CD4-positive, alpha-beta T cell treated with Interleukin-2 at 100 ng/mL for 4 hours (primary cell): Measurements from ENCODE around the gene CHN1.

Experiments used
- DNase-seq: peaks from one replicate; pipeline ENCODE4 v3.0.0-alpha.2; 2020; ENCODE audit warnings: low spot score

Gene CHN1, protein sequence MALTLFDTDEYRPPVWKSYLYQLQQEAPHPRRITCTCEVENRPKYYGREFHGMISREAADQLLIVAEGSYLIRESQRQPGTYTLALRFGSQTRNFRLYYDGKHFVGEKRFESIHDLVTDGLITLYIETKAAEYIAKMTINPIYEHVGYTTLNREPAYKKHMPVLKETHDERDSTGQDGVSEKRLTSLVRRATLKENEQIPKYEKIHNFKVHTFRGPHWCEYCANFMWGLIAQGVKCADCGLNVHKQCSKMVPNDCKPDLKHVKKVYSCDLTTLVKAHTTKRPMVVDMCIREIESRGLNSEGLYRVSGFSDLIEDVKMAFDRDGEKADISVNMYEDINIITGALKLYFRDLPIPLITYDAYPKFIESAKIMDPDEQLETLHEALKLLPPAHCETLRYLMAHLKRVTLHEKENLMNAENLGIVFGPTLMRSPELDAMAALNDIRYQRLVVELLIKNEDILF

DNA sequence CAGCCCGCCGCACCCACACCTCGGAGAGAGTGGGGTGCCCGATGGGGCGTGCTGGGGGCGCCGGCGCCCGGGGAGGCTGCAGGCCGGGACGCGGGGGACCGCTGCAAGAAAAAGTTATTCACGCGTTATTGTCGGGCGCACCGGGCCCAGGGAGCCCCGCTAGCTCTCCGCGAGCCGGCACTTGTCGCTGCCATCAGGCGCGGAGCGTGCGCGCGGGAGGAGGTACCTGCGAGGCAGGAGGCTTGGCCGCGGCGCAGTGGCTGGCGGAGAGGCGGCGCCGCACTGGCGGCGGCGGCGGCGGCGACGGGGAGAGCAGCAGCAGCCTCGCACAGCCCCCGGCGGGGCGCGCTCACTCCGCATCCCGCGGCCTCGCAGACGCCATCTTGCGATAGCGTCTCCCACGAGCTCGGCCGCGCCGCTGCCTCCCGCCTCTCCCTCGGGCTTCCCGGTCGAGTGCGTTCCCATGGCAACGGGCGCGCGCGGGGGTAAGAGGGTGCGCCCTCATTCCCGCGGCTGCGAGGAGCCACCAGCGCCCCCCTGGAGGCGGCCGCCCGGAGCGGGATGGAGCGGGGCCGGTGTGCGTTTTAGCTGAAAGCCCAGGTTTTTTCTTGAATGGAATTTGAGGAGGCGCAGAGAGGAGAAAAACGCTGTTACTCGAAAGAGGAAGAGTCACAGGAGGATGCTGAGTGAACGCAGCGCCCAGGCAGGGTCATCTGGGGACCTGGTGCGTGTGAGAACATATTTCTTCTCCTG lies at the start of gene CHN1:
Gene CHN1 (minus strand): TSS at position 402 of the 753 bp plus-strand sequence. CDS start 469 bp downstream, outside the sequence.
- peak; percentile 55 for DNase-seq

DNA sequence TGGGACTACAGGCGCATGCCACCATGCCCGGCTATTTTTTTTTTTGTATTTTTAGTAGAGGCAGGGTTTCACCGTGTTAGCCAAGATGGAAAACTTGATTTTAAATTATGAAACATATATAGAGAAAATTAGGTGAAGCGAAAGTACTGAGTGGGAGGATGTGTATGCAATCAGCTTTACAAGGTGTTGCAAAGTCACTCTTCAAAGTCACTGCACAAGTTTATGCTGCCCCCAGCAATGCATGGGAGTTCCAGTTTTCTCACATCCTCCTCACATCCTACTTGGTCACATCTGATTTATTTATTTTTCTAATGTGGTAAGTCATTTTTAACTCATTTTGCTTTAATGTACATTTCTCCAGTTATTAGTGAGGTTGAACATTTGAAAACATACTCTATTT lies 49.2 kb upstream of the CHN1 start:
- DNase-seq, result no peak

DNA sequence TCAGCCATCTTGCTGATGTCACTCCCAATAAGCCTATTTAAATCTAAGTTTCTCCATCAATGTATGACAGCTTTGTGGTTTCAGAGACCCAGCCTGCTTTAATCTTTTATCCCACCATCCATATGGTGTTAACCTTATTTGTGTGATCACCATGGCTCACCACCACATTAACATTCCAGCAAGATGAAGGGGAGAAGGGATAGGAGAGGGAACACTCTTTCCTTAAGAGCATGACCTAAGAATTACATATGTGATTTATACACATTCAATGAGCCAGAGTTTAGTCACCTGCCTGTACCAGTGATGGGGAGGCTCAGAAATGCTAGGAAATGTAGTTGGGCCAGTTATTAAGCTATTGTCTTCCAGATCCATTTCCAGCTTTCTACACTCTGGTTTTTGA lies 44.5 kb upstream of the CHN1 start:
- DNase-seq, result no peak

DNA sequence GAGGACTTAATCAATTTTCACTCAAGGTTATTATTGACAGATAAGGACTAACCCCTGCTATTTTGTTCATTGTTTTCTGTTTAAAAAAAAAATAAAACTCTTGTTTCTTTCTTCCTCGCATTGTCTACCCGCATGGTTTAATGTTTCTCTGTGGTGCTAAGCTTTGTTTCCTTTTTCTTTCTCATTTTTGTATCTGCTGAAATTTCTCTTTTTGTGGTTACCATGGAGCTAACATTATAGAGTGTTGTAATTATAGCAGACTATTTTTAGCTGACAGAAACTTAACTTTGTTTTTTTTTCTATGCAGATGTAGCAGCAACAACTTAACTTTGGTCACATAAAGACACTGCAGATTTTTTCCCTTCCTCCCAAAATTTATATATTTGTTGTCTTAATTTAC lies 43.1 kb upstream of the CHN1 start:
- no peak for DNase-seq

DNA sequence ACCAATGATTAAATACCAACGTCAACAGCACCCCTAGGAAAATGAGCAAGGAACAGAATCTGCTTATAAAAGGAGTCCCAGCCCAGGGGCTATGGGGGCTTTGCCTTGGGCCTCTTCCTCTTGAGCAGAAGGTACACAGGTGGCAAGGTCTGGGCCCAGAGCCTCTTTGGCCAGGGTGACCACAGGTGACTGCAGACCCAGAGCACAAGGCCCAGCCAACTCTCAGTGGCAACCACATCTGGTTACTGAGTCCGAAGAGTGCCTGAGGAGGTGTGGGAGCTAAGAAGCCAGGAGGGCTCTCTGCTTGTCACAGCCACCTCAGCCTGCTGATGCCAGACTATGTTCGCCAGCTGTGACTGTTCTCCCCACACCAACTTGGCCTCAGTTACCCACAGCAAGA lies 34.3 kb upstream of the CHN1 start:
- no peak for DNase-seq

DNA sequence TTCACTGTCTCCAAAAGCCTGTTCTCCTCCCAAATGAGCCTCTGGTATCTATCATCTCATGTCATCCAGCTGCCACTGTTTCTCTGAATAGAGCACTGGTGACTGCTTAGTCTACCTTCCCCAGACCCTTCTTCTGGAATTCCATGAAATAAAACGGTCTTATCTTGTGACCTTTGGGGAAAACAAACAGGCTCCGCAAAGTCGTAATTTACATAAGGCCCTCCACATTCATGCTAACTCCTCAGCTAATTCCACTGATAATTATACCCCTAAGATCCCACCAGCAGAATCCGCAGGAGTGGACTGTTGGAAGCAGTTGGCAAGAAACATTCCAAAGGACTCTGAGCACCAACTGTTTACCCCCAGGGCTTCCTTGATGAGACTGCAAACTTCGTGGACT lies 33.9 kb upstream of the CHN1 start:
- DNase-seq, result no peak

DNA sequence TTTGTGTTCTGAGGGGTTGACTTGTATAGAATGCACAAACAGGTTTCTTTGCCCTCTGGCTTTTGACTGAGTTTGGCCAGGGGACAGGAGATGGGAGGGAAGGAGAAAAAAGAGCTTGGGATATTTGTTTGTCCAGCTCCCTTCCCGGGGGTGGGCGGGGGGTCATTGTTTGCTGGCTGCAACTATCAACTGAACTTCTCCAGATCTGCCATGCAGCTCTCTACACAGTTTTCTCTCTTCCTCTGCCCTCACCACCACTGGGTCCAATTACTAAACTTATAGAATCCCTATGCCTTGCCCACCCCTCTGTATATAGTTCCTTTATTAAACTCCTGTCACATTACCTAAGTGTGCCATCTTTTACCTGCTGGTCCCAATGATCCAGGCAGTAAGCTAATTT lies 32.8 kb upstream of the CHN1 start:
- DNase-seq, result no peak

DNA sequence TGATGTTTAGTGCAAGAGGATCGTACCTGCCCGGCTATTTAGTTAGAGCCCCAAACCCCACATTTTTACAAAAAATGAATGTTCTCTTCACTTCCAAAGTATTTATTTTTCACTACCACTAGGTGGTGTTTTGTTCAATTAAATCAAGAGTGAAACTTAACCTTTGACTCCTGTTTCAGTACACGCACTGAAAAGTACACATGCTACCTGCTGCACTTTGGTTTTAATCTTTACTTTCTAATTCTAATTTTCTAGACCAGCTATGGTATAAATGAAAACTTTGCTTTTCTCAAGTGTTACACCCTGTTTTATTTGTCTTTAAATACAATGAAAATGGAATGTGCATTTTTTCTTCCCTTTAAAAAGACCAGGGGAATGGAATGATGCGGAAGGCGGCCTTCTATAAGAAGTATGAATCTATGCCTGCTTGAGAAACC lies 31.4 kb upstream of the CHN1 start:
- peak; percentile 40 for DNase-seq

DNA sequence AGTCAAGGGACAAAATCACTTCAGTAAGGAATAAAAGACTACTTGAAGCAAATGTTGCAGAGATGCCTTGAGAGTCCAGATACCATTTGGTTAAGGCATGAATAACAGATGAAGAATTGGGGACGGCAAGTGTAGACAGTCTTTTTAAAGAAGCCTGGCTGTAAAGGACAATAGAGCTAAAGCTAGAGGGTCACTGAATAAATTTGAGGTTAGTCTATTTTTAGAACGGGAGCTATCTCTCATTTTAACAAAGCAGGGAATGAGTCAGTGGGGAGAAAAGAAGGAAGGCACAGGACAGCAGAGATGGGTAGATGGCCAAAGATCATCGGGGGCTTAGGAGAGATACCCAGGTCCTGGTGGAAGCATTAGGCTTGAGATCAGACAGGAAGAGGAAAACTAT lies 30.6 kb upstream of the CHN1 start:
- DNase-seq, result no peak

DNA sequence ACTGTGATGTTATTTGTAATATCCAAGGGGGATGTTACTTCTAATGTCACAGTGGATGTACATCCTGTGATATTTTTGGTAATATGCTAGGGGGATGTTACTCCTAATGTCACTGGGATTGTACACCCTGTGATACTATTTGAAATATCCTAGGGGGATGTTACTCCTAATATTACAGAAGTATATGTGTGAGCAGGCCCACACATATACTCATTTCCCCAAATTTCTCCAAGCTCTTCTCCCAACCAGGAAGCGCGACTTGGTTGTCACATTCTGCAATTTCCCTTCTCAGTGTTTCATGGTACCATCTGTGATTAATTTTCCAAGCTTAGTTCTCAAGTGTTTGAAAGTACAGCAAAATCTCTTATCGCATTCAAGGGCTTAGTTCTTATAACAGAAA lies 29.5 kb upstream of the CHN1 start:
- DNase-seq, result no peak

DNA sequence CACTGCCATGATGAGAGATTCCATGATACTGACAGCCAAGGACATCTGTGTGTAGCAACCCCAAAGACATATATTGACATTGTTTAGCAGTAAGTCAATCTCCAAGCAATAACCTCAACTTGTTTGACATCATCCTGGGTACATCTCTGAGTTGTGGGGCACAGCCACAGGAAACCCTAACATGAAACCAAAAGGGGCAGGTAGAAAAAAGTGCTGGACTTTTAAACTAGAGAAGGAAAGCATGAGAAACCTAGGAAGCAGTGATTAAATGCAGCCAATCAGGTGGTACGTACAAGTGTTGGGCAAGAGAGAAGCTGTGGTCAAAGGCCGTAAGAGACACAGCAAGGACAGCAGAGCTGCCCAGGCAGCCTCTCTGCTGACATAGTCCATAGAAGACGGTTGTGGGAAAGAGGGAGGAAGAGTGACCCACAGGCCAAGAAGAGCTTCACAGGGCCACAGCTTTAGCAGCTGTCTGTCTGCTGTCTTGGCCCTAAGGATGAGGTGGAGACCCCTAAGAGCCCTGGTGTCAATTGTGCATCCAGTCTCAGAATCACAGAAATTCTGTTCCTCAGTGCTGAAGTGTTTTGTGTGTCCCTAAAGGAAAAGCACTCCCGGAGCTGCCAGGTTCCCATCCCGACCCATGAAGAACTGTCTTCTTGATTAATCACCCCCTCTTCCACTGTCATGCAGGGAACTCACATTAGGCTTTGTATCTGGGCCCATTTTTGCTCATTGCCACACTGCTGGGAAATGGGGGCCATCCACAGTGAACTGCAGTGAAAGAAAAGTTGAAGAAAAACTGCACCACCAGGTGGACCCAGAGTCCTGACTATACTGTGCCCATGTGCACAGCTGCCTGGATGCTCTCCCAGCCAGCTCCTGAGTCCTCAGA lies 25.4 kb upstream of the CHN1 start:
- no peak for DNase-seq

DNA sequence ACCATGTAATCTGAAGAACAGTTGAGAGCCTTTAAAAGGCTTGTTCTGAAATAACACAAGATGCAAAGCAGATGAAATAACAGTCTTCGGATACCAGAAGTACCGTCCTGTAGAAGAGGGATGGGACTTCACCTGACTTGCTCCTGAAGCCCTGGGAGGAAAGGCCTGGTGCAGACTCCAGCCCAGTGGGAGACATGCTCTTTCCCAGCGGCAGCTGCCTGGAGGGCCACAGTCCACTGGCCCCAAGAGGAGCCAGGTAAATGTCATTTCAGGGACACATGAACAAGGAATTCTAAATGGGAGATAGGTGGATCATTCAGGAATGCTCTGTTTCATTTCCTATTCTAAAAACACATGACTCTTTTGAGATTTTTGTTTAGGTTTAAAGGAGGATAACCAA lies 22.6 kb upstream of the CHN1 start:
- DNase-seq, result no peak

DNA sequence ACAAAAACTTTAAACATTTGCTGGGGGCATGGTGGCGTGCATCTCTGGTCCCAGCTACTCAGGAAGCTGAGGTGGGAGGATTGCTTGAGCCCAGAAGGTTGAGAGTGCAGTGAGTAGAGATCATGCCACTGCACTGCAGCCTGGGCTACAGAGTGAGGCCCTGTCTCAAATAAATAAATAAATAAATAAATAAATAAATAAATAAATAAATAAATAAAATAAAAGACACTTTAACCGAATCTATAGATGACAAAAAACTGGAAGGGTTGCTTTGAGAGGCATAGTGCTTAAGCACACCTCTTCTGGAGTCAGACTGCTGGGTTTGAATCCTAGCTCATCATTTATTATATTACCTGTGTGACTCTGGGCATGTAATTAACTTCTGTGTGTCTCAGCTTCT lies 21.2 kb upstream of the CHN1 start:
- no peak for DNase-seq

DNA sequence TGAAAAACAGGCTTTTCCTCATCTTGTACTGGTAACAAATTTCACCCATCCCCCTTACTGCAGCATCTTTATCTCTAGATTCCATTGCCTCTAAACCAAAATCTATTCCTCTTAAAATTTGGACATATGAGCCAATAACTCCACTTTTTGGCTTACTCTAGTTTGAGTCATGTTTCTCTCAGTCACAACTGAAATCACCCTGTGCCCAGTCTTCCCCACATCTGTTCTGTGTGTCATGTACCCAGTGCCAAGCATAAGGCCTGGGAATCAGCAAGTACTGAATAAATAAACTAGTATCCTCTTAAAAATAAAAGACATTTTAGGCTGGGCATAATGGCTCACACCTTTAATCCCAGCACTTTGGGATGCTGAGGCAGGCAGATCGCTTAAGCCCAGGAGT lies 20.8 kb upstream of the CHN1 start:
- no peak for DNase-seq

DNA sequence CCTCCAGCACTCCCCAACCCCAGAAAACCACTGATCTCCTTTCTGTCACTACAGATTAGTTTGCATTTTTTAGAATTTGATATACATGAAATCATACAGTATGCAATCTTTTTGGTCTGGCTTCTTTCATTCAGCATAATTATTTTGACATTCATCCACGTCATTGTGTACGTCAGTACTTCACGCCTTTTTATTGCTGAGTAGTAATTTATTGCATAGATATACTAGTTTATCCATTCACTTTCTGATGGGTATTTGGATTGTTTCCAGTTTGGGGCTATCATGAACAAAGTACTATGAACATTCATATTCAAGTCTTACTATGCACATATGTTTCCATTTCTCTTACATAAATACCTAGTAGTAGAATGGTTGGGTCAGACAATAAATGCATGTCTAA lies 20.1 kb upstream of the CHN1 start:
- no peak for DNase-seq

DNA sequence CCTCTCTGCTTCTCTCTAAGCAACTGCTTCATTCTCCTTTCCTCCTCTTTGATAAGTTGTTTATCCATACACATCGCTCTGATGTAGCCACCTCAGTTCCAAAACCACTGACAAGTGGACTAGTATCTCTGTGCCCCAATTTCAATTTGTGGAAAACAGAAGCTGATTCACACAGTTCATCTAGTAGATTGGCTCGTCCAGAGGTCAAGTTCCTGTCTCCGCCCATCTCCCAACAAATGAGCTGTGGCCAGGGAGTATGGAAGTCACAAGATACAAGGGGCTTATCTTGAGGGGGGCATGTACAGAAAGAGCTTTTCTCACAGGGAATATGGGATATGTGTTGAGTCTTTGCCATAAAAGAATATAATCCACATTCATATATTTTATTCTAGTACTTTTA lies 17.7 kb upstream of the CHN1 start:
- no peak for DNase-seq

DNA sequence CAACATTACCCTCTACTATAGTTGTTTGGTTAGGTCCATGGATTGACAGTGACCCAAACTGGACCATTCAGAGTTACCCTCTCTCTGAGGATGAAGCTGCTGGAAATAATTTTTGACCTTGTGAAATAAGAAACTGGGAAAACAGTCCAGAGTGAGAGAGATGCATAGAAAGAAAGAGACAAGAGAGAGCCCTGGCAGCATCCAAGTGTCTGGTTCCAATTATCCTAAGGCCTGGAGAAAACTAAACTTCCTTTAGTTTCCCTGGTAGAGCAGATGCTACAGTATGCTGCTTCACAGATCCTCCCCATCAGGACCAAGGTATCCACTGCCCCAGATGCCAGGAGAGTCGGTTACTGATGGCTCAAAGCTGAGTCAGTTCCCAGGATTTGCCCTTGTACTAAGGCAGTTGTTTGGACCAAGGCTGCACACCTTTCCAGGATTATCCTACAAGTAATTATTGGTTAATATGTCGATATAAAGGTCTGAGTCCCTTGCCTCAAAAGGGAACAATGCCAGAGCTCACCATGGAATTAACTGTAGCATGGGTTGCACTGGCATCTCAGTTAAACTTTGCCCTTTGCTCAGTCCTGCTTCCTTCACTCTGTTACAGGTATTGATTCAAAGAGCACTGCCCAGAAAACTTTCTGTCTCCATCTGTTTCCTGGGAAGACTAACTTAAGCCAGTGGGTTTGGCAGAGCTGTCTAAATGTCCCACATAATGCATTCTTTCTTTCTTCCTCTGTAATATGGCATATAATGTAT lies 14.6 kb upstream of the CHN1 start:
- no peak for DNase-seq

DNA sequence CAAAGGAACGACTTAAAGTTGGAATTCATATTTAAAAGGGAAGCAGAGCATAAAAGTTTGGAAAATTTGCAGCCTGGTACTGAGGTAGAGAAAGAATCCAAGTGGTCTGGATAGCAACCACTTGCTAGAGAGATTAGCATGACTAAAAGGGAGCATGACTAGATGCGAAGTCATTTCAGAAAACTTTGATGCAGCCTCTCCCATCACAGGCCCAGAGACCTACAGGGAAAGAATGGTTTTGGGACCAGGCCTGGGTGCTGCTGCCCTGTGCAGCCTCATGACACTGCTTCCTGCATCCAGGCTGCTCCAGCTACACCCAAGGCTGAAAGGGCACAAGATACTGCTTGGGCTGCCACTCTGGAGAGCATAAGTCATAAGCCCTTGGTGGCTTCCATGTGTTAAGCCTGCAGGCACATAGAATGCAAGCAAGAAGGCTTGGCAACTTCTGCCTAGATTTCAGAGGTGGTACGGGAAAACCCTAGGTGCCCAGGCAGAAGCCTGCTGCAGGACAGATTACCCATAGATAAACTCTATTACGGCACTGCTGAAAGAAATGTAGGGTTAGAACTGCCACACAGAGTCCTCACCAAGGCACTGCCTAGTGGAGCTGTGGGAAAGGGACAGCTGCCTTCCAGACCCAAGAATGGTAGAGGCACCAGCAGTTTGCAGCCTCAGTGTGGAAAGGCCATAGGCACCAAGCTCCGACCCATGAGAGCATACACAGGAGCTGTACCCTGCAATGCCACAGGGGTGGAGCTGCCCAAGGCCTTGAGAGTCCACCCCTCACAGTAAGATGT lies 12.6 kb upstream of the CHN1 start:
- DNase-seq, result no peak

DNA sequence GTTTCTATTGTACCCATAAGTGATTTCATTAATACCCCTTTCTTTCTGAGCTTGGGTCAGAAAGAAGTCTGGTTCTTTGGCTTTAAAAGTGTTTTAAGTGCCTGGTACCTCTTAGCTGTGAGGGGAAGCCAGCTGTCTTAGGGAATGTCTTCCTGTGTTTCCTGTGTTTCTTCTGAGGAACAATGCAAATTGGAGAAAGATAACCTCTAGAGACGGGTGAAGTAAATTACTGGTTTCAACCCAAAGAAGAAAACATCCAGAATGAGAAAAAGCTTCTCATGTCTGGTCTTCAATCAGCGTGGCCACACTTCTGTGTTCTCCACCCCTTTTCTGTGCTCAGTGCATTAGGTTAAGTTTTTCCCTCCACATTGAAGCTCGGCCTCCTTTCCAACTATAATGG lies 10.2 kb upstream of the CHN1 start:
- no peak for DNase-seq

DNA sequence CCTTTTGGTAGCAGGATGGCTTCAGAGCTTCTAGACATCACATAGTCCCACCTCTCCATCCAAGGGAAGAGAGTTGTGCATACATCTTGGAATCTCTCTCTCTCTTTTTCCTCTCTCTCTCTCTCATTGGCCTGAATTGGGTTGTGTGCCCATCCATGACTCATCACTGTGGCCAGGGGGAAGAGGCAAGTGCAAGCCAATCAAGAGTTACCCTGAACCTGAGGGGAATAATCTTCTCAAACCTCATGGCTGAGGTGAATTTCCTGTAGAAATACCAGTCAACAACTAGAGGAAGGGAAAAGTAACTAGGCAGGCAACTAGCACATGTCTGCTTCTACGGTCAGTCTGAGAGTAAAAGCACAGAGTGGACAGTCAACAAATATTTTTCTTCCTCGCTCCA lies 7.3 kb upstream of the CHN1 start:
- no peak for DNase-seq

DNA sequence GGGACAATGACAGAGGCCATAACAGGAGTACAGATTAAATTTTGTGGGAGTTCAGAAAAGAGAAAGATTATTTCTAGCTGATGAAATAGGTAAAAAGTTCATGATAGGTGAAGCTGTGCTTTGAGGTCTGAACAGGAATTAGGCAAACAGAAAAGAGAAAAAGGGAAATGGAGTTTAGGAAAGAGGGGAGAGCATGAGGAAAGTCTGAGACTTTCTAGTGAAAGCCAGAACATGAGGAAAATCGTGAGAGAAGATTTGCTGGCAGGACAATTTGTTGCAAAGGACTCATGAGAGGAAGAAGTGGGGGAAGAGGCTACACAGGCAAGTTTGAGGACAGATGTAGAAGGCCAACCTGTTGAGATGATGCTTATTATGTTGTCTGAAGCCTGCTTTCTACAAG lies 6.3 kb upstream of the CHN1 start:
- DNase-seq, result no peak
